ENCODE measurements around the gene POLL. TPM values are rescaled to one million over a fixed set of nuclear protein-coding genes. Genes with fewer than 3 reads are reported as not detected.

Gene POLL
- total and polyA plus RNA-seq, 10 of the 15 experiments (the other 5 are each of a cell fraction or from before 2014, with no cell fraction given), result 1.5 to 25.4 (median 13.8) TPM

DNA sequence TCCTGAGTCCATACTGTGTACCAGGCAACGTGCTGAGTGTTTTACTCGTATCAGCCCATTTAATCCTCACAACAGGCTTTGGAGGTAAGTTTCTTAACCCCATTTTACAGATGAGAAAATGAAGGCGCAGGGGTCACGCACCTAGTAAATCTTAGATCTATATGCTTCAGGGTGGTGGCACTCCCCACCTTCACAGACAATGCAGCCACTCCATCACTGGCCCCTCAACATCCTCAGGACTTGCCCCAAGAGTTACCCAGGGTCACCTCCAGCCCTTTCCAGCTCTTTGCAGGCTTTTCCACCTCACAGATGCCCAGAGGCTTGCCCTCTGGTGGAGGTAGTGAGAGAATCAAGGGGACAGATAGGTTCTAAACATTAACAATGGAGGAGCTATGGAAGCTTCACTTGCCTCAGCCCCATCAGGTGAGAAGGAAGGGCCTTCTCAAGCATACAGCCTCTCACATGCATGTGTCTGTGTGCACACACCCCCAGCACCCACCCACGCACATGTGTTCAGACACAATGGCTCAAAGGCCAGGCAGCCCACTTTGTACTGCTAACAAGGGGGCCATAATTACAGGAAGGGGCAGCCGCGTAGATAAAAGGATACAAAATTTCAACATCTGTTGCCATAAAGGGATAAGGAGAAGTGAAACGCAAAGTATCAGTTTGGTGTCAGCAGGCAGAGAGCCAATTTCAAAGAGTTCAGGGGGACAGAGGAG is 29.2 kb upstream of the POLL start:
- Histone ChIP-seq H3K4me1 (ENCODE audit: control insufficient read depth, insufficient read depth, low read length) (peaks cover 19% of the 10 kb centered on the region), H4K20me1 (ENCODE audit: control insufficient read depth, insufficient read depth) (no peaks in the 10 kb centered on the region), H3K9ac (ENCODE audit: control insufficient read depth, insufficient read depth, low read length) (no peak overlapping the region; the same call in 1 of the 2 replicates), H3K27ac (ENCODE audit: control insufficient read depth, insufficient read depth) (peak overlapping the region; percentile 62), H3K79me2 (ENCODE audit: control insufficient read depth, insufficient read depth, low read length) (no peaks in the 10 kb centered on the region), H3K9me3 (replicated peaks; ENCODE audit: control insufficient read depth, insufficient read depth, low read length) (no peaks in the 10 kb centered on the region), H3K27me3 (replicated peaks in 1 of 2; ENCODE audit: control insufficient read depth in 2 of 2, insufficient read depth in 2 of 2, low read length in 1 of 2) (no peaks in the 10 kb centered on the region), H3K4me3 (no peak overlapping the region), H3K36me3 (ENCODE audit: control insufficient read depth in 2 of 2, insufficient read depth in 2 of 2, low read length in 1 of 2) (peaks cover 2 to 11% of the 10 kb centered on the region in 2 experiments; a peak in 3 of 4 replicates), H3K4me2 (ENCODE audit: control insufficient read depth, insufficient read depth) (peak overlapping the region; percentile 10; the same call in 1 of the 2 replicates), H2AFZ (ENCODE audit: control insufficient read depth, low read depth, low read length) (no peak overlapping the region)
- ChIA-PET CTCF (interaction anchor here (0.7 to 4.2 kb wide), 8 partner anchors 14 to 165 kb away, joined by 3 to 38 read pairs (median 4); partner anchors contain the start of gene NPM3), SMC1A (ENCODE audit: uncharacterized antibody, unreplicated experiment) (interaction anchor here (0.7 to 1.9 kb wide), 9 partner anchors 13 to 164 kb away, joined by 3 to 9 read pairs (median 4); no protein-coding TSS in a partner anchor), POLR2A (interaction anchor here (0.6 to 0.7 kb wide), 2 partner anchors 54 to 817 kb away, joined by 3 read pairs; no protein-coding TSS in a partner anchor), RAD21 (ENCODE audit: unreplicated experiment) (interaction anchor here (1.0 to 3.6 kb wide), 7 partner anchors 14 to 167 kb away, joined by 4 to 17 read pairs (median 5); partner anchors contain the start of genes DPCD, NPM3 and POLL)
- DNase-seq (ENCODE audit: low read depth, low spot score), result peak; percentile 33
- 65% methylated on average over 8 of the region's 8 CpGs for WGBS (ENCODE audit: insufficient coverage, insufficient replicate concordance, low lambda C conversion rate, missing lambda C conversion rate)
- ATAC-seq, result peak; percentile 83
- BruUV-seq (replicated peaks), result no TSS peak
- in situ Hi-C loops (cut with MboI), result no loop called here
- intact Hi-C loops (cut with micrococcal nuclease; ENCODE audit: unreplicated experiment), result no loop called here
- FAIRE-seq, result peak; percentile 88
- no peak for TF ChIP-seq RFX5 (IDR thresholded peaks at IDR 0.05; ENCODE audit: low read depth, low read length)
- TF ChIP-seq EGR1 (IDR thresholded peaks at IDR 0.05; ENCODE audit: borderline replicate concordance in 1 of 2, low read depth in 2 of 2, low read length in 2 of 2), result peak; percentile 60 to 99
- TF ChIP-seq HDGF (IDR thresholded peaks at IDR 0.05), result peak; percentile 68; the same call in 1 of the 2 replicates
- TF ChIP-seq ZNF384 (IDR thresholded peaks at IDR 0.05; ENCODE audit: borderline replicate concordance, low read depth, low read length), result no peak
- peak; percentile 58; the same call in 1 of the 2 replicates for TF ChIP-seq CHD2 (IDR thresholded peaks at IDR 0.05; ENCODE audit: borderline replicate concordance, low read depth, low read length)
- TF ChIP-seq ZNF24 (IDR thresholded peaks at IDR 0.05), result no peak
- TF ChIP-seq, protein P1, sequence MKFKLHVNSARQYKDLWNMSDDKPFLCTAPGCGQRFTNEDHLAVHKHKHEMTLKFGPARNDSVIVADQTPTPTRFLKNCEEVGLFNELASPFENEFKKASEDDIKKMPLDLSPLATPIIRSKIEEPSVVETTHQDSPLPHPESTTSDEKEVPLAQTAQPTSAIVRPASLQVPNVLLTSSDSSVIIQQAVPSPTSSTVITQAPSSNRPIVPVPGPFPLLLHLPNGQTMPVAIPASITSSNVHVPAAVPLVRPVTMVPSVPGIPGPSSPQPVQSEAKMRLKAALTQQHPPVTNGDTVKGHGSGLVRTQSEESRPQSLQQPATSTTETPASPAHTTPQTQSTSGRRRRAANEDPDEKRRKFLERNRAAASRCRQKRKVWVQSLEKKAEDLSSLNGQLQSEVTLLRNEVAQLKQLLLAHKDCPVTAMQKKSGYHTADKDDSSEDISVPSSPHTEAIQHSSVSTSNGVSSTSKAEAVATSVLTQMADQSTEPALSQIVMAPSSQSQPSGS (IDR thresholded peaks at IDR 0.05; ENCODE audit: low read length), result peak; percentile 39; the same call in 1 of the 2 replicates
- TF ChIP-seq, protein P2, sequence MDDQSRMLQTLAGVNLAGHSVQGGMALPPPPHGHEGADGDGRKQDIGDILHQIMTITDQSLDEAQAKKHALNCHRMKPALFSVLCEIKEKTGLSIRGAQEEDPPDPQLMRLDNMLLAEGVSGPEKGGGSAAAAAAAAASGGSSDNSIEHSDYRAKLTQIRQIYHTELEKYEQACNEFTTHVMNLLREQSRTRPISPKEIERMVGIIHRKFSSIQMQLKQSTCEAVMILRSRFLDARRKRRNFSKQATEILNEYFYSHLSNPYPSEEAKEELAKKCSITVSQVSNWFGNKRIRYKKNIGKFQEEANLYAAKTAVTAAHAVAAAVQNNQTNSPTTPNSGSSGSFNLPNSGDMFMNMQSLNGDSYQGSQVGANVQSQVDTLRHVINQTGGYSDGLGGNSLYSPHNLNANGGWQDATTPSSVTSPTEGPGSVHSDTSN (IDR thresholded peaks at IDR 0.05; ENCODE audit: insufficient replicate concordance, low read depth, low read length), result no peak
- TF ChIP-seq, protein P3, sequence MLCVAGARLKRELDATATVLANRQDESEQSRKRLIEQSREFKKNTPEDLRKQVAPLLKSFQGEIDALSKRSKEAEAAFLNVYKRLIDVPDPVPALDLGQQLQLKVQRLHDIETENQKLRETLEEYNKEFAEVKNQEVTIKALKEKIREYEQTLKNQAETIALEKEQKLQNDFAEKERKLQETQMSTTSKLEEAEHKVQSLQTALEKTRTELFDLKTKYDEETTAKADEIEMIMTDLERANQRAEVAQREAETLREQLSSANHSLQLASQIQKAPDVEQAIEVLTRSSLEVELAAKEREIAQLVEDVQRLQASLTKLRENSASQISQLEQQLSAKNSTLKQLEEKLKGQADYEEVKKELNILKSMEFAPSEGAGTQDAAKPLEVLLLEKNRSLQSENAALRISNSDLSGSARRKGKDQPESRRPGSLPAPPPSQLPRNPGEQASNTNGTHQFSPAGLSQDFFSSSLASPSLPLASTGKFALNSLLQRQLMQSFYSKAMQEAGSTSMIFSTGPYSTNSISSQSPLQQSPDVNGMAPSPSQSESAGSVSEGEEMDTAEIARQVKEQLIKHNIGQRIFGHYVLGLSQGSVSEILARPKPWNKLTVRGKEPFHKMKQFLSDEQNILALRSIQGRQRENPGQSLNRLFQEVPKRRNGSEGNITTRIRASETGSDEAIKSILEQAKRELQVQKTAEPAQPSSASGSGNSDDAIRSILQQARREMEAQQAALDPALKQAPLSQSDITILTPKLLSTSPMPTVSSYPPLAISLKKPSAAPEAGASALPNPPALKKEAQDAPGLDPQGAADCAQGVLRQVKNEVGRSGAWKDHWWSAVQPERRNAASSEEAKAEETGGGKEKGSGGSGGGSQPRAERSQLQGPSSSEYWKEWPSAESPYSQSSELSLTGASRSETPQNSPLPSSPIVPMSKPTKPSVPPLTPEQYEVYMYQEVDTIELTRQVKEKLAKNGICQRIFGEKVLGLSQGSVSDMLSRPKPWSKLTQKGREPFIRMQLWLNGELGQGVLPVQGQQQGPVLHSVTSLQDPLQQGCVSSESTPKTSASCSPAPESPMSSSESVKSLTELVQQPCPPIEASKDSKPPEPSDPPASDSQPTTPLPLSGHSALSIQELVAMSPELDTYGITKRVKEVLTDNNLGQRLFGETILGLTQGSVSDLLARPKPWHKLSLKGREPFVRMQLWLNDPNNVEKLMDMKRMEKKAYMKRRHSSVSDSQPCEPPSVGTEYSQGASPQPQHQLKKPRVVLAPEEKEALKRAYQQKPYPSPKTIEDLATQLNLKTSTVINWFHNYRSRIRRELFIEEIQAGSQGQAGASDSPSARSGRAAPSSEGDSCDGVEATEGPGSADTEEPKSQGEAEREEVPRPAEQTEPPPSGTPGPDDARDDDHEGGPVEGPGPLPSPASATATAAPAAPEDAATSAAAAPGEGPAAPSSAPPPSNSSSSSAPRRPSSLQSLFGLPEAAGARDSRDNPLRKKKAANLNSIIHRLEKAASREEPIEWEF (IDR thresholded peaks at IDR 0.05; ENCODE audit: insufficient replicate concordance, low read depth, low read length), result no peak
- TF ChIP-seq SMC3 (IDR thresholded peaks at IDR 0.05; ENCODE audit: borderline replicate concordance, low read length), result 0 out of 2 replicates have a peak, but pooled peaks have one; percentile 11
- TF ChIP-seq, protein P4, sequence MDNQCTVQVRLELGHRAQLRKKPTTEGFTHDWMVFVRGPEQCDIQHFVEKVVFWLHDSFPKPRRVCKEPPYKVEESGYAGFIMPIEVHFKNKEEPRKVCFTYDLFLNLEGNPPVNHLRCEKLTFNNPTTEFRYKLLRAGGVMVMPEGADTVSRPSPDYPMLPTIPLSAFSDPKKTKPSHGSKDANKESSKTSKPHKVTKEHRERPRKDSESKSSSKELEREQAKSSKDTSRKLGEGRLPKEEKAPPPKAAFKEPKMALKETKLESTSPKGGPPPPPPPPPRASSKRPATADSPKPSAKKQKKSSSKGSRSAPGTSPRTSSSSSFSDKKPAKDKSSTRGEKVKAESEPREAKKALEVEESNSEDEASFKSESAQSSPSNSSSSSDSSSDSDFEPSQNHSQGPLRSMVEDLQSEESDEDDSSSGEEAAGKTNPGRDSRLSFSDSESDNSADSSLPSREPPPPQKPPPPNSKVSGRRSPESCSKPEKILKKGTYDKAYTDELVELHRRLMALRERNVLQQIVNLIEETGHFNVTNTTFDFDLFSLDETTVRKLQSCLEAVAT (IDR thresholded peaks at IDR 0.05), result peak; percentile 50; the same call in 1 of the 2 replicates
- TF ChIP-seq HDAC6 (IDR thresholded peaks at IDR 0.05; ENCODE audit: unreplicated experiment), result no peak

Data from GM12878 (cell line).